GM21423 (cell line): ENCODE data around the gene MAPRE3.

Experiments
- ATAC-seq: cut with Tn5 transposase; IDR thresholded peaks from one replicate; pipeline ENCODE4 v1.9.1; 2021; ENCODE audit warnings: mild to moderate bottlenecking, moderate library complexity; ENCODE audit not compliant: unreplicated experiment

Gene MAPRE3

GRCh38 chr2:26982102-26982742, 11.8 kb downstream of the MAPRE3 start:
- no peak for ATAC-seq

- ATAC-seq, result no peak
Measured at GRCh38 chr2:26983746-26984145, 13.3 kb downstream of the MAPRE3 start.

GRCh38 chr2:26985807-26986206, 15.4 kb downstream of the MAPRE3 start:
- ATAC-seq, result no peak

- ATAC-seq, result no peak
Measured at GRCh38 chr2:26986576-26986975, 16.1 kb downstream of the MAPRE3 start.

GRCh38 chr2:26988058-26988860, 17.8 kb downstream of the MAPRE3 start:
- no peak for ATAC-seq

- no peak for ATAC-seq
Measured at GRCh38 chr2:26989156-26989555, 18.7 kb downstream of the MAPRE3 start.

- no peak for ATAC-seq
Measured at GRCh38 chr2:26991717-26992116, 21.3 kb downstream of the MAPRE3 start.

GRCh38 chr2:26993768-26994167, 23.3 kb downstream of the MAPRE3 start:
- no peak for ATAC-seq

- ATAC-seq, result no peak
Measured at GRCh38 chr2:26994983-26995382, 24.5 kb downstream of the MAPRE3 start.

- ATAC-seq, result no peak
Measured at GRCh38 chr2:26997394-26997793, 27.0 kb downstream of the MAPRE3 start.

- ATAC-seq, result no peak
Measured at GRCh38 chr2:26998323-26998722, 27.9 kb downstream of the MAPRE3 start.

- no peak for ATAC-seq
Measured at GRCh38 chr2:27000228-27000627, 29.8 kb downstream of the MAPRE3 start.

GRCh38 chr2:27000995-27001394, 30.6 kb downstream of the MAPRE3 start:
- ATAC-seq, result no peak

- no peak for ATAC-seq
Measured at GRCh38 chr2:27001950-27002349, 31.5 kb downstream of the MAPRE3 start.

GRCh38 chr2:27003007-27003406, 32.6 kb downstream of the MAPRE3 start:
- no peak for ATAC-seq

- no peak for ATAC-seq
Measured at GRCh38 chr2:27003857-27004256, 33.4 kb downstream of the MAPRE3 start.

- no peak for ATAC-seq
Measured at GRCh38 chr2:27006602-27007415, 36.4 kb downstream of the MAPRE3 start.

- ATAC-seq, result no peak
Measured at GRCh38 chr2:27007416-27008374, 37.3 kb downstream of the MAPRE3 start.

GRCh38 chr2:27008678-27009077, 38.2 kb downstream of the MAPRE3 start:
- ATAC-seq, result no peak

GRCh38 chr2:27009083-27009482, 38.6 kb downstream of the MAPRE3 start:
- no peak for ATAC-seq
